Measurements from ENCODE around the gene RESF1.

The RESF1 gene

DNA sequence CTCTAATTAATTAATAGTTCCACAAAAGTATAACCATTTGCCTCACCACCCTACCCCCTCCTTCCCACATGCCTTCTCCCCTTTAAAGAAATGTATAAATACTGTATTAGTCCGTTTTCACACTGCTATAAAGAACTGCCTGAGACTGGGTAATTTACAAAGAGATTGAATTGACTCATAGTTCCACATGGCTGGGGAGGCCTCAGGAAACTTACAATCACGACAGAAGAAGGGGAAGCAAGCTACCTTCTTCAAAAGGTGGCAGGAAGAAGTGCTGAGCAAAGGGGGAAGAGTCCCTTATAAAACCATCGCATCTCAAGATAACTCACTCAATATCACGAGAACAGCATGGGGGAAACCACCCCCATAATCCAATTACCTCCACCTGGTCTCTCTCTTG lies 8.2 kb upstream of the RESF1 start:
- no peak for DNase-seq (ENCODE audit: low read depth)
- H3K4me3 ChIP-seq (ENCODE audit: low read length) = no peak overlapping the region
- TF ChIP-seq, protein P1, sequence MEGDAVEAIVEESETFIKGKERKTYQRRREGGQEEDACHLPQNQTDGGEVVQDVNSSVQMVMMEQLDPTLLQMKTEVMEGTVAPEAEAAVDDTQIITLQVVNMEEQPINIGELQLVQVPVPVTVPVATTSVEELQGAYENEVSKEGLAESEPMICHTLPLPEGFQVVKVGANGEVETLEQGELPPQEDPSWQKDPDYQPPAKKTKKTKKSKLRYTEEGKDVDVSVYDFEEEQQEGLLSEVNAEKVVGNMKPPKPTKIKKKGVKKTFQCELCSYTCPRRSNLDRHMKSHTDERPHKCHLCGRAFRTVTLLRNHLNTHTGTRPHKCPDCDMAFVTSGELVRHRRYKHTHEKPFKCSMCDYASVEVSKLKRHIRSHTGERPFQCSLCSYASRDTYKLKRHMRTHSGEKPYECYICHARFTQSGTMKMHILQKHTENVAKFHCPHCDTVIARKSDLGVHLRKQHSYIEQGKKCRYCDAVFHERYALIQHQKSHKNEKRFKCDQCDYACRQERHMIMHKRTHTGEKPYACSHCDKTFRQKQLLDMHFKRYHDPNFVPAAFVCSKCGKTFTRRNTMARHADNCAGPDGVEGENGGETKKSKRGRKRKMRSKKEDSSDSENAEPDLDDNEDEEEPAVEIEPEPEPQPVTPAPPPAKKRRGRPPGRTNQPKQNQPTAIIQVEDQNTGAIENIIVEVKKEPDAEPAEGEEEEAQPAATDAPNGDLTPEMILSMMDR (IDR thresholded peaks at IDR 0.05; ENCODE audit: insufficient read depth, low read depth, low read length, missing control alignments) = no peak

DNA sequence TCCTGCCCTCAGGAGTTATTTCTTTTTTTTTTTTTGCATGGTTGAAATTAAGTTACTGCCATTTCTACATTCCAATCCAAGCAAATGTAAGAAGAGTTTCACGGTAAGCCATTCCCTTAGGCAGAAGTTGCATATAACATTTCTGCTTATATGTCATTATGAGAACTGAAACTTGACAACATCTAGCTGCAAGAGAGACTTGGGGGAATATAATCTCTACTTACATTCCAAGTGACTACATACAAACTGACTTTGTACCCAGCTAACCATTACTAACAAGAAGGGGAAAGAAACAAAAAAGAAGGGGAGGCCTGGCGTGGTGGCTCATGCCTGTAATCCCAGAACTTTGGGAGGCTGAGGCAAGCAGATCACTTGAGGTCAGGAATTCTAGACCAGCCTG lies 7.3 kb upstream of the RESF1 start:
- TF ChIP-seq, protein P1 (IDR thresholded peaks at IDR 0.05; ENCODE audit: insufficient read depth, low read depth, low read length, missing control alignments) = no peak
- no peak overlapping the region for H3K4me3 ChIP-seq (ENCODE audit: low read length)
- DNase-seq (ENCODE audit: low read depth) = no peak

DNA sequence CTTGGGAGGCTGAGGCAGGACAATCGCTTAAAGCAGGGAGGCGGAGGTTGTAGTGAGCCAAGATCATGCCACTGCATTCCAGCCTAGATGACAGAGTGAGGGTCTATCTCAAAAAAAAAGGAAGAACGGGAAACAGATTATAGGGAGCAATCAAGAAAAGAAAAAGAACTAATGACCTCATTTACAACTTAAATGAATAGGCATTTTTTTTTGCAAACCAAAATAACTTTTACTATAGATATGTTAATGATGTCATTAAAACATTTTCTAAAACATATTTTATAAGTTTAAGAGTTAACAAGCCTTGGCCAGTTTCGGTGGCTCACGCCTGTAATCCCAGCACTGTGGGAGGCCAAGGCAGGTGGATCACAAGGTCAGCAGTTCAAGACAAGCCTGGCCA lies 6.8 kb upstream of the RESF1 start:
- TF ChIP-seq, protein P1 (IDR thresholded peaks at IDR 0.05; ENCODE audit: insufficient read depth, low read depth, low read length, missing control alignments) = no peak
- H3K4me3 ChIP-seq (ENCODE audit: low read length) = no peak overlapping the region
- DNase-seq (ENCODE audit: low read depth) = no peak

DNA sequence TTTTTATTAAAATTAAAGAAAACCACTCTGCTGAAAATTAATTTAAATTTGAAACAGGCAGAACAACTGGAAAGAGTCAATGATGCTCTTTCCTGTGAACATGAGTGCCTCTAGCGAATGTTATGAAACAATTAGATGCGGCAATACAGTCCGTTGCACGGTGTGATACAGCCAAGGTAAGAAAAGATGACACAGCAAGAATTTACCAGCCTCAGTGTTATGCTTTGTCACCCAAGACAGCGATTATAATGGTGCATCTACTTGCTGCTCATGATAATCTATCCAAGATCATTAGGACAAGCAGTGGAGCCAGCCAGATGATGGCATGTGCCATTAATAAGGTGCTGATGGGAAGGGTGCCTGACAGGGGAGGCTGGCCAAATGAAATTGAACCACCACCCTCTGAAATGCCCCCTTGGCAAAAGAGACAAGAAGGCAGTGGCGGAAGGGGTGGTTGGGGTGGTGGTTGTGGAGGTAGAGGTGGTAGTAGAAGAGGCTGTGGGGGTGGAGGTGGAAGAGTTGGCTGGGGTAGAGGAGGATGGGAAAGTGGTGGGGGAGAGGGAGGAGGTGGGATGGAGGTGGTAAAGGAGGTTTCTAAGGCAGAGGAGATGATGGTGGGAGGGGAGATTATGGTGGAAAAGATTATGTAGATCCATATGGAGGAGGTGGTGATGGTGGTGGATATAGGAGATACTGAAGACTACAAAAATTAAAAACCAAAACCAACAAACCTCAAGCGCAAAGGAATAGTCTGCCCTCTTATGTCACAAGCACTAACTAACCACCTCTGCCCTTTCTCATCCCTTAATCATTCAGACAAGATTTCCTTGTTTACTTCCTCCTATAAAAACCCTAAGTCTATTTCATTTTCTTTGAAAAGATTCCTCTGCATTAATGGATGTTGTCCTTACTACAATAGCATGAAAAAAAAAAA lies 4.0 kb upstream of the RESF1 start:
- no peak overlapping the region for H3K4me3 ChIP-seq (ENCODE audit: low read length)
- no peak for DNase-seq (ENCODE audit: low read depth)
- TF ChIP-seq, protein P1 (IDR thresholded peaks at IDR 0.05; ENCODE audit: insufficient read depth, low read depth, low read length, missing control alignments) = no peak

DNA sequence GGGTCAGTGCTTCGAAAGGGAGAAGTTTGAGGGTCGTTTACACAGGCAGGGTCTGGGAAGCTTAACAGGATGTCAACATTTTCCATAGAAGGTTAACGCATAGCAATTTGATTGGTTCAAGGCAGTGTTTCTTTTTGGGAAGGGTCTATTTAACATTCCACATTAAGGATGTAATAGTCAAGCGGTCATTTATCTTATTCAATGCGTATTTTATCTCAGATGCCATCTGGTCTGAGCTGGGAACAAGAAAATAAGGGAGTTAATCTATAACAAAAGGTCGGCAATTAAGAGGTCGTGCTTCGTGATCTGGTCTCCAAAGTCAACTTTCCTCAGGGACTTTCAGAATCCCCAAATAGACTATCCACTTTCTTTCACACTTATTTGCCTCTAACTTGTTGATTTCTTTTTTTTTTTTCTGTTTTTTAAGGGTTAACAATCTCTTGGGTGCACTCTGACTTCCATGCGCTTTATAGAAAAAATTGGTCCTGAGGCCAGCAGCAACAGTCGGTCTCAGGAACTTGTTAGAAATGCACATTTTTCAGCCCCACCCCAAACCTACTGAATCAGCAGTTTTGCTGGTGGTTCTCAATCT lies 550 bp upstream of the RESF1 start:
- DNase-seq (ENCODE audit: low read depth) = no peak
- TF ChIP-seq, protein P1 (IDR thresholded peaks at IDR 0.05; ENCODE audit: insufficient read depth, low read depth, low read length, missing control alignments) = no peak

DNA sequence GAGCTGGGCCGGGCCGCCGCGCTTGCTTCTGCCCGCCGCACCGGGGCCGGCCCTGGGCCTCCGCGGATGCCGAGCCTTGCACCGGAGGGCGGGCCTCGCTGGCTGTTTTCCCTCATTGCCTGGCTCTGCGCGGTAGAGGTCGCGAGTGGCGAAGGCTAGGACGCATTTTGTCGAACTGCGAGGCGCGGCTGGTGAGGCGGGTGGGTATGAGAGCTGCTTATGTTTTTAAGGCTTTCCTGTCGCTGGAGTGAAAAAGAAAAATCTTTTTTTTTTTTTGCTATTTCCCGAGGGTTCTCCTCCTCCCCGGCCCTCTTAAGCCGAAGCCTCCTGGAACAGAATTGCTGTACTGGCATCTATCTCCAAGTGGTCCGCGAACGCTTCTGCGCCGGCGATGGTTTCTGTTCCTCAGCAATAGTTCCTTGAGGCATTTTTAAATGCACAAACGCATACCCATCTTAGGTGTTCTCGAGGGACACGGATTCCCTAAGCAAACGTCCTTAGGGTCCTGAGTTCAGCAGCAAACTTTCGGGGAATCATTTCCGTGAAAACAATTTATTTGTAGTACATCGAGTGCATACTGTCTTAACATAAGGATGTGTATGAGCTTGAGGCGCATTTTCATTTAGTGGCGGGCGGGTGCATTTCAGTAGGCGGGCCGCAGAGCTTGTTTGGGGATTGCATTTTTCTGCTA lies 631 bp downstream of the RESF1 start:
- DNase-seq (ENCODE audit: low read depth) = peak; percentile 64
- TF ChIP-seq, protein P1 (IDR thresholded peaks at IDR 0.05; ENCODE audit: insufficient read depth, low read depth, low read length, missing control alignments) = no peak

More for the DNA sequence above, 550 bp upstream of the RESF1 start:
- H3K4me3 ChIP-seq (ENCODE audit: low read length) = peak overlapping the region; percentile 71

More for the DNA sequence above, 631 bp downstream of the RESF1 start:
- H3K4me3 ChIP-seq (ENCODE audit: low read length) = peak overlapping the region; percentile 71

Measured in epithelial cell of esophagus (primary cell).